ENCODE measurements around the gene TCERG1L.

The TCERG1L gene

GRCh38 chr10:131269776-131270460, 41.6 kb downstream of the TCERG1L start:
- no peak for DNase-seq

GRCh38 chr10:131267814-131268095, 43.8 kb downstream of the TCERG1L start:
- DNase-seq: no peak

GRCh38 chr10:131266936-131267813, 44.3 kb downstream of the TCERG1L start:
- no peak for DNase-seq

GRCh38 chr10:131264110-131264788, 47.3 kb downstream of the TCERG1L start:
- DNase-seq: no peak

- no peak for DNase-seq
These were observed 49.5 kb downstream of the TCERG1L start for GRCh38 chr10:131261890-131262475.

GRCh38 chr10:131260452-131261211, 50.9 kb downstream of the TCERG1L start:
- no peak for DNase-seq

- DNase-seq: no peak
These were observed 51.5 kb downstream of the TCERG1L start for GRCh38 chr10:131260031-131260430.

- no peak for DNase-seq
These were observed 52.0 kb downstream of the TCERG1L start for GRCh38 chr10:131259535-131259934.

- no peak for DNase-seq
These were observed 53.3 kb downstream of the TCERG1L start for GRCh38 chr10:131258256-131258655.

GRCh38 chr10:131257027-131257426, 54.5 kb downstream of the TCERG1L start:
- DNase-seq: no peak

GRCh38 chr10:131254859-131255252, 56.7 kb downstream of the TCERG1L start:
- DNase-seq: no peak

GRCh38 chr10:131253931-131254858, 57.3 kb downstream of the TCERG1L start:
- DNase-seq: no peak

- DNase-seq: no peak
These were observed 58.8 kb downstream of the TCERG1L start for GRCh38 chr10:131252567-131253276.

- no peak for DNase-seq
These were observed 60.4 kb downstream of the TCERG1L start for GRCh38 chr10:131251146-131251541.

GRCh38 chr10:131250454-131251145, 60.9 kb downstream of the TCERG1L start:
- no peak for DNase-seq

- no peak for DNase-seq
These were observed 61.6 kb downstream of the TCERG1L start for GRCh38 chr10:131249955-131250344.

GRCh38 chr10:131249238-131249954, 62.1 kb downstream of the TCERG1L start:
- DNase-seq: no peak

- no peak for DNase-seq
These were observed 63.0 kb downstream of the TCERG1L start for GRCh38 chr10:131248376-131249165.

- no peak for DNase-seq
These were observed 63.6 kb downstream of the TCERG1L start for GRCh38 chr10:131247873-131248272.
